ENCODE results near the gene GSTM5. TPM values are rescaled to one million over a fixed set of nuclear protein-coding genes. Genes with fewer than 3 reads are reported as not detected.
A peak's percentile ranks its signal among the peaks of the same experiment; 100 is the strongest.
"Not testable (repeated sequence)": the region's sequence is repeated elsewhere in the genome, so short reads cannot be mapped to it uniquely, and the experiment has no call there.

Gene GSTM5
- total RNA-seq, 6 experiments from 2014 or later: 4.3 to 7.1 (median 5.5) TPM

DNA sequence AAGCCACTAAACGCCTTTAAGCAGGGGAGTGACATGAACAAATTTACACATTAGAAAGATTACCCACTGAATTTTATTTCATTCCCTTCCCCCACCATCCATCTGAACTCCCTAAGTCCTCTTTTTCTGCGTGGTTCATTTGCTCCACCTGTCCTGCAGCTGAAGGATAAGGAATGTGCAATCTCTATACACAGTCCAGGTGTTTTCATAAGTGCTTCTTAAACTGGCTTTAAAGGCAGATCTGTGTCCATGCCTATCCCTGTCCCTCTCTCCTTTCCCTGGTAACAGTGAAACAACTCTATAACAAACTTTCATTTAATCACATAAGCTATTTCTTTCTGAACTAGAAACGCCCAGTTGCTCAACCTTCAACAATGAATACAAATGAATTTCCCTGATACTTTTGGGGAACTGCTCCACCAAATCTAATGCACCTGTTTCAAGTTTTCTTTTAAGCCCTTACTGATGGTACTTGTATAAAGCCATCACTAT is 20.4 kb downstream of the GSTM5 start:
- H3K4me1 Mint-ChIP-seq (ENCODE audit: low read depth): no peaks in the 10 kb centered on the region
- peaks cover 11% of the 10 kb centered on the region for H3K36me3 Mint-ChIP-seq (ENCODE audit: low read depth)
- H3K27me3 Mint-ChIP-seq (ENCODE audit: insufficient read depth): peaks cover 4% of the 10 kb centered on the region
- no peak overlapping the region for H3K4me3 Mint-ChIP-seq
- TF ChIP-seq, protein P1, sequence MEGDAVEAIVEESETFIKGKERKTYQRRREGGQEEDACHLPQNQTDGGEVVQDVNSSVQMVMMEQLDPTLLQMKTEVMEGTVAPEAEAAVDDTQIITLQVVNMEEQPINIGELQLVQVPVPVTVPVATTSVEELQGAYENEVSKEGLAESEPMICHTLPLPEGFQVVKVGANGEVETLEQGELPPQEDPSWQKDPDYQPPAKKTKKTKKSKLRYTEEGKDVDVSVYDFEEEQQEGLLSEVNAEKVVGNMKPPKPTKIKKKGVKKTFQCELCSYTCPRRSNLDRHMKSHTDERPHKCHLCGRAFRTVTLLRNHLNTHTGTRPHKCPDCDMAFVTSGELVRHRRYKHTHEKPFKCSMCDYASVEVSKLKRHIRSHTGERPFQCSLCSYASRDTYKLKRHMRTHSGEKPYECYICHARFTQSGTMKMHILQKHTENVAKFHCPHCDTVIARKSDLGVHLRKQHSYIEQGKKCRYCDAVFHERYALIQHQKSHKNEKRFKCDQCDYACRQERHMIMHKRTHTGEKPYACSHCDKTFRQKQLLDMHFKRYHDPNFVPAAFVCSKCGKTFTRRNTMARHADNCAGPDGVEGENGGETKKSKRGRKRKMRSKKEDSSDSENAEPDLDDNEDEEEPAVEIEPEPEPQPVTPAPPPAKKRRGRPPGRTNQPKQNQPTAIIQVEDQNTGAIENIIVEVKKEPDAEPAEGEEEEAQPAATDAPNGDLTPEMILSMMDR (IDR thresholded peaks at IDR 0.05): no peak
- no peak overlapping the region for H3K27ac Mint-ChIP-seq
- no peak for DNase-seq
- no peaks in the 10 kb centered on the region for H3K9me3 Mint-ChIP-seq

DNA sequence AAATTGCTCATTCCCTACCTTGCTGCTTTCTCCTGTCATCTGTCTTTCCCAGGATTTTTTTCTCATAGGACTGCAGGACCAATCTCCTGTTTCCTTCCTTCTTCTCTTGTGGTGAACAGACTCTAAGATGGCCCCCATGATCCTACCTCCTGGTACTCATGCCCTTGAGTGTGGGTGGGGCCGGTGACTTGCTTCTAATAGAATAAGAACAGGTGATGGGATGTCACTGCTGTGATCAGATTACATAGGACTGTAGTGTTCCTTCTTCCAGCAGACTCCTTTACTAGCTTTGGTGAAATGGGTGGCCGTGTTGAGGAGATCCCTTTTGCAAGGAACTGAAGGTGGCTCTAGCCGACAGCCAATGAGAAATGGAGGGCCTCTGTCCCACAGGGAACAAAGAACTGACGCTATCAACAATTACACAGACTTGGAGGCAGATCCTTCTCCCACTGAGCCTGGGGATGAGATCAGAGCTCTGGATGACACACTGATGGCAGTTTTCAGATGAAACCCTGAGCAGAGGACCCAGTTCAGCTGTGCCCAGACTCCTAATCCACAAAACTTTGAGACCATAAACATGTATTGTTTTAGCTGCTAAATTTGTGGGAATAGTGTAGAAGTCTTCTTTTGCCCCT is 21.3 kb downstream of the GSTM5 start:
- H3K9me3 Mint-ChIP-seq: no peaks in the 10 kb centered on the region
- H3K36me3 Mint-ChIP-seq (ENCODE audit: low read depth): peaks cover 14% of the 10 kb centered on the region
- H3K27ac Mint-ChIP-seq: no peak overlapping the region
- DNase-seq: no peak
- H3K4me1 Mint-ChIP-seq (ENCODE audit: low read depth): no peaks in the 10 kb centered on the region
- H3K27me3 Mint-ChIP-seq (ENCODE audit: insufficient read depth): peaks cover 2% of the 10 kb centered on the region
- no peak overlapping the region for H3K4me3 Mint-ChIP-seq
- TF ChIP-seq, protein P1 (IDR thresholded peaks at IDR 0.05): no peak

DNA sequence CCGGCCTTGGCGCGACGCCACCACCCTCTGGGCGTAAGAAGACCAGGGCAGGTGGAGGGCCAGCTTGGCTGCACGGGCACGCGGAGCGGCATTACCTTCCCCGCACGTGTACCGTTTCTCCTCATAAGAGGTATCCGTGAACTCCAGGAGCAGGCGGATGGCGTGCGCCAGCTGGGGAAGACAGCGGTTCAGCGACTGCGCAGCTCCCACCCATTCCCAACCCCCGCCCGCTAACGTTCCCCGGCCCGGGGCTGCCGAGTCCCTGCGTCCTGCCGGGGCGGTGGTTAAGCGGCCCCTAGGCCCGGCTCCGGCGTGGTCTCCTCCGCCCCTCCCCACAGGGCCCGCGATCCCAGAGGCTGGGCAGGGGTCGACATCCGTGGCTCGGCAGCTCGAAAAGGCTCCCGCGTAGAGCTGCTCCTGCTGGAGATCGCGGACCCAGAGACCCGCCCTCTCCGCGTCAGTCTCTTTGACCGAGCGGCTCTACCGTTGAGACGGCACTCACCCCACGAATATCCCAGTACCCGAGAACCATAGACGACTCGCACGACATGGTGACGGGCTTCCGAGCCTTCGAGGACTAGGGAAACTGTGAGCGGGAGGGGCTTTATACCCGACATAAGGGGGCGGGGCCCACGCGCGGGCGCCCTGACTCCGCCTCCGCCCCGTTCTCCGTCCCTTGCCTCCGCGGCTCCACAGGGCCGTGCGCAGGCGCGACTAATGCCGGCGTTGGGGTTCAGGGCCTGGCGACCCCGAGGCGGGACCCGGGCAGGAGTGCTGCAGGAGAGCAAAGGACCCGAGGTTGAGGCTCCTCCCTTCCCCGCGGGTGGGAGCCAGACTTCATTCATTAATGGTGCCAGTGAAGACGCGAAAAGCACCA is 27.9 kb downstream of the GSTM5 start:
- Mint-ChIP-seq H3K4me1 (ENCODE audit: low read depth) (peaks cover 13% of the 10 kb centered on the region), H3K27me3 (ENCODE audit: insufficient read depth) (peaks cover 12% of the 10 kb centered on the region), H3K9me3 (no peaks in the 10 kb centered on the region; the same call in 1 of the 2 replicates), H3K4me3 (peak overlapping the region; percentile 90), H3K27ac (peak overlapping the region; percentile 70), H3K36me3 (ENCODE audit: low read depth) (peaks cover 14% of the 10 kb centered on the region)
- TF ChIP-seq, protein P1 (IDR thresholded peaks at IDR 0.05): no peak
- peak; percentile 42 for DNase-seq

DNA sequence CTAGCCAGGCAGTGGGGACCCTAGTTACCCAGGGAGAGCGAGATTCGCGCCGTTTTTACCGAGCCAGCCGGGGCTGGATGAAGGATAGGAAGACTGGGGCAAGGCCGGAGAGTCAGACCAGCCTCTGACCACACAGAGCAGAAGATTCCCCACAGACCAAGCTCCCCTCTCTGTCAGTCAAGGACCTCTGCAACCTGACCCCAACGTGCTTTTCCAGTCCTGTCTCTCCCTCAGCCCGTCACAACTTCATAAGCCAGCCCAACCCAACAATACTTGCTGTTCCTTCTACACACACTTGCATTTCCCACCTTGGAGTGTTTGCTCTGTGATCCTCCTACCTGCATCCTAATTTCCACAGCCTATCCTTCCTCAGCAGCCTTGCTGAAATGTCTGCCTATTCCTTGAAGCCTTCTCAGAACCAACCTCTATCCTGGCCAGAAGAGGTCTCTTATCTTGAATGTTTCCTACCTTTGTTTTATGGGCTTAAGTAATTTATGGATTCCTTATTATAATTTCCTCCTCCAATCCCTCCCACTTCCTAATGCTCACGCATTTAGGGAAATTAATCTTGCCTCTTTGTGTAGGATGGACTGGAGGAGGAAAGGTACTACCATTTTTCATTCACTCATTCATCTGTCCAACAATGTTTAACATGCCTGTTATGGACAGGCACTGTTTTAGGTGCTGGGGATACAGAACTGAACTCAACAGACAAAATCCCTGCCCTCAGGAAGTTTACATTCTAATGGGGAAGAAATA is 28.7 kb downstream of the GSTM5 start, which contains the start of gene GSTM3:
TSS of gene GSTM3 (minus strand) at position 424 of the 759 bp plus-strand sequence. CDS start 751 bp downstream, outside the sequence.
- H3K4me1 Mint-ChIP-seq (ENCODE audit: low read depth): peaks cover 13% of the 10 kb centered on the region
- DNase-seq: no peak
- peak within 1 kb of the TSS; percentile 70 for H3K27ac Mint-ChIP-seq
- peak within 1 kb of the TSS; percentile 90 for H3K4me3 Mint-ChIP-seq
- H3K9me3 Mint-ChIP-seq: no peaks in the 10 kb centered on the region; the same call in 1 of the 2 replicates
- TF ChIP-seq, protein P1 (IDR thresholded peaks at IDR 0.05): no peak
- peaks cover 14% of the 10 kb centered on the region for H3K36me3 Mint-ChIP-seq (ENCODE audit: low read depth)
- peaks cover 17% of the 10 kb centered on the region for H3K27me3 Mint-ChIP-seq (ENCODE audit: insufficient read depth)

DNA sequence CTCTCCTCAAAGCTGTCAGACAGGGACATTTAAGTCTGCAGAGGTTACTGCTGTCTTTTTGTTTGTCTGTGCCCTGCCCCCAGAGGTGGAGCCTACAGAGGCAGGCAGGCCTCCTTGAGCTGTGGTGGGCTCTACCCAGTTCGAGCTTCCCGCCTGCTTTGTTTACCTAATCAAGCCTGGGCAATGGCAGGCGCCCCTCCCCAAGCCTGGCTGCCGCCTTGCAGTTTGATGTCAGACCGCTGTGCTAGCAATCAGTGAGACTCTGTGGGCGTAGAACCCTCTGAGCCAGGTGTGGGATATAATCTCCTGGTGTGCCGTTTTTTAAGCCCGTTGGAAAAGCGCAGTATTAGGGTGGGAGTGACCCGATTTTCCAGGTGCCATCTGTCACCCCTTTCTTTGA is 36.3 kb downstream of the GSTM5 start:
- not testable (repeated sequence) for H3K4me3 Mint-ChIP-seq; H3K36me3 Mint-ChIP-seq (ENCODE audit: low read depth); H3K4me1 Mint-ChIP-seq (ENCODE audit: low read depth); DNase-seq; H3K27ac Mint-ChIP-seq
- peaks cover 49% of the 10 kb centered on the region for H3K27me3 Mint-ChIP-seq (ENCODE audit: insufficient read depth)
- peaks cover 11% of the 10 kb centered on the region for H3K9me3 Mint-ChIP-seq
